Stimulated activated CD4-positive, alpha-beta T cell treated with anti-CD3 and anti-CD28 coated beads, Interleukin-4, amount 100 ng/mL, for 48 hours (primary cell): Measurements from ENCODE around the gene CDRT4.
"Not testable (repeated sequence)": the region's sequence is repeated elsewhere in the genome, so short reads cannot be mapped to it uniquely, and the experiment has no call there.

ENCODE experiments used
- DNase-seq, 2 donors: peaks; one replicate each; pipeline ENCODE4 v3.0.0-alpha.2; 2020; ENCODE audit warnings: low read depth in 2 of 2

Gene CDRT4

DNA sequence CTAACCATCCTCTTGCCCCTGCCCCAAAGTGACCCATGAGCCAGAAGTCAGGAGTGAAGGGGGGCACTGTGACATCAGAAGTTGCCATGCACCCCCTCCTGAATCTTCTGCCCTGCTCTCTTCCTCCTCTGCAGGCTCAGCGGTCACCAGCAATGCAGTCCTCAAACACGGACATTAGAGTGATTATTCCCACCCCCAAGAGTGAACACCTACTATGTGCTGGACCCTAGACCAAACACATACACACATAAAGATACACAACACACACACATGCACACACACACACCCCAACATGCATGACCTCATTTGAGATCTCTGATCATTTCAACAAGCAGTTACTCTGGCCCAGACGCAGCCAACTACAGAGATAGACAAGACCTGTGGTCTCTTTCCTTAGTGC is at the start of gene CDRT4:
Gene CDRT4 (minus strand): TSS at position 30 of the 400 bp plus-strand sequence. CDS start 27,383 bp downstream, outside the sequence.
- DNase-seq, result no peak

DNA sequence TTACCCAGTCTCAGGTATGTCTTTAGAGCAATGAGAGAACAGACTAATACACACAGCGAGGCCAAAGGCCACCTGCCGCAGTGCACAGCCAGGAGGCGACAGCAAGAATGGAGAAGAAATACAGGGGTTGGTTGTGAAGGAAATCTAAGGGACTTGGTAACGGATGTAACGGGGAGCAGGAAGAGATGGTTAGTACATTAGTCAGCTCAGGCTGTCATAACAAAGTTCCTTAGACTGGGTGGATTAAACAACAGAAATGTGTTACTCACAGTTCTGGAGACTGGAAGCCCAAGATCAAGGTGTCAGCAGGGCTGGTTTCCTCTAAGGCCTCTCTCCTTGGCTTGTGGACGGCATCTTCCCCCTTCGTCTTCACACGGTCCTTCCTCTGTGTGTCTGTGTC is 48.7 kb upstream of the CDRT4 start:
- no peak for DNase-seq

DNA sequence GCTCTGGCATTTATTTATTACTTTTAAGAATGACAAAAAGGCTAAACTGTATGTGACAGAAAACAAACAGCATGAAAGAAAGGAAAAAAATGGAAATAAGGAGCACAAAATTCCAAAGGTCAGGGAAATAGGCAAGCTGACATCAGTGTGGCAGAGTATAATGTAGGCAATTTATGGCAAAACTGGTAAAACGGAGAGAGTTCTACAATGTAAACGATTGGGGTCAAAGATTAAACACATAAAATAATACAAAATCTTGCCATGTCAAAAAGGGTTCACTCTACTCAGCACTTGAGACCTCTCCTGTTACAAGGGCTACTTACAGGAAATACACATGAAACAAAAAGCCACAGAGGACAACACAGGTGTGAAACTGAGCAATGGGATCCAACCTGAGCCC is 47.0 kb upstream of the CDRT4 start:
- no peak for DNase-seq

DNA sequence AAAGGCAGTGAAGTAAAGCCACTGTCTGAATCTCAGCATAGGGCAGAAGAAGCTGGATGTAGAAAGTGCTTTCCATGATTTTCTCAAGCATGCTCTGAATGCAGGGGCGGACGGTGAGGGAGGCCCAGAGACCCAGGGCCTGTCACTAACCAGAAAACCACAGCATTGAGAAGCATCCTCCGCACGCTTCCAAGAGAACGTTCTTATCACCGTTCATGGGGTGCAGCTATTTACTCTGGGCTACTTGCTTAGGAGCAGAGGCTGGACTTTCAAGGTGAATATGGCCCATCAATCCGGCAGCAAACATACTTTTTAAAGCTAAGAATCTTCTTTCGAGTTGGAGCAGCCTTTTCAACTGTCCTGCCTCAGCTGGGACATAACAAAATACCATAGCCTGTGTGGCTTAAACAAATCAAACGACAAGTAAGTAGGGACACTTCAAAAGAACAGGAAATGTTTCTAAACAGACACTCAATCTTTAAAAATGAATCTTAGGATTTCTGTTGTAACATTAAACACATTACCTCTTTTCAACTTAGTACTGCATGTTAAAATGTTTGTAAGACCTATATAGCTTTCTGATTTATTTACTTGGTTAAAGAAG is 46.5 kb upstream of the CDRT4 start:
- no peak for DNase-seq

DNA sequence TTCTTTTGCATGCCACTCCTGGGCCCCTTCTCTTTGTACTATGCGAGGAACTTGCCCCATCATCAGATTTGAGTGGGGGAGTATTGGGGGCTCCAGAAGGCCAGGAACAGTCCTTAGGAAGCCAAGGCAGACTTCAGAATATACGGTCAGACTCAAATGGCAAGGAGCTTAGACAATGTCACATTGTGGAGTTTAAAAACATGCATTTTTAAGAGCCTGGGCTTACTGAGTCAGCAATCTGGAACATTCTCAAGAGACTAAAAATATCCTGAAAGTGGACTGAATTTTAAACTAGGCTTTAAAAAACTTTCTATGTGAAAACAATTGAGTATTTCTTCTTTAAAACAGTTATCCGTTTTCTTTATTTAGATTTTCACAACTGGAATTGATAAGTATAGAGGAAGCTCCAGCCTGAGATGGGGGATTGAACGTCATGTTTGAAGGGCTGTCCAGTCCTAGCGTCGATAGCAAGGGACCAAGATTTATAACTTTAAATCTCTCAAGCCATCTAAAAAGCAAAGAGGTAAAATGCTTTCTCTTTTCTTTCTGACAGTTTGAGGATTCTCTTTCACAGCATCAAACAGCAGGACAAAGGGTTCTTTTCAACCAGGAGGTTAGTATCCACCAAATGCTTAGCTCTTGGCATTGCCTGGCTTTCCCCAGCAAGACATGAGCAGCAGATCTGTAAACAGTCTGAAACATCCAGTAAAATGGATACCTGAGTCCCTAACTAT is 45.8 kb upstream of the CDRT4 start:
- DNase-seq, result no peak

DNA sequence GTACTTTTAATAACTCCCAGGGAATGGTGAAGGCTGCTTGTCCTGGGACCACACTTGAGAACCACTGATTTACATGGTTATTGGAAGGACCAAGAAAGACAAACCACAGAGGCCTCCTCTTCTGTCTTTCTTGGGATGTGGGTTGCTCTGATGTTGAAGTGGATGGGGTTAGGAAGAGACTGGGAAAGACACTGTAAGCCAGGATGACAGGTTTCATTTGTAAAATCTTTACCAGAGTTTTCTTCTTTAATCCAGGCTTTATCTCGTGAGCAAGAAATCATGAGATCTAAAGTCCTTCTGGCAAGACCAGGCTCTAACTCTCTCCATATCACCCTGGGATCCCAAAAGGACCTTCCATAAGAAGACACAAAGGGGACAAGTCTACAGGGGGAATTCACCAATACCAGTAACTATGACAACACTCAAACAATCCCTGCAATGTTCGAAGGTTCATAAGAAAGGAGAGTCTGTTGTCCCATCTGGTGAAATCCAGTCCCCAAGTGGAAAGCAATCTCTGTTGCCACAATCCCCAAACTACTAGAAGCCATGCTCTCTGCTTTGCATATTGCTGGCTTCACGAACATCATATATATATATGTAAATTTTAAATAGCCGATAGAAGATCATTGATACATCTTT is 44.8 kb upstream of the CDRT4 start:
- DNase-seq, result no peak

DNA sequence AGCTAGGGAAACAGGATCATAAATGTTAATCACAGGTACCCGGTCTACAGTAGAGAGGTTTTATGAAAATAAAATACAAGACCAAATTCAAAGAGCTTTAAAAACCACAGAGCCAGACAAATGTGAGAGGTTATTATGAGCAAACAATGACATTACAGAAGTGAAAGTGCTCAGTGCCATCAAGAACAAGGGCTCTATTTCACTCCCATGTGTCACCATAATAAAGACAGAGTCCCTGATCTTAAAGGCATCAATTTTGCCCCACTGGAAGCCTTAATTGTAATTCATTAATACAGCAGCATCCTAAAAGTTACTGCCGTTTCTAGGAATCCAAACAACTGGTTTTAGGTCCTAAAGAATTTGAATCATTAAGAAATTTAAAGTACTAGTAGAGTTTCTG is 43.7 kb upstream of the CDRT4 start:
- no peak for DNase-seq

DNA sequence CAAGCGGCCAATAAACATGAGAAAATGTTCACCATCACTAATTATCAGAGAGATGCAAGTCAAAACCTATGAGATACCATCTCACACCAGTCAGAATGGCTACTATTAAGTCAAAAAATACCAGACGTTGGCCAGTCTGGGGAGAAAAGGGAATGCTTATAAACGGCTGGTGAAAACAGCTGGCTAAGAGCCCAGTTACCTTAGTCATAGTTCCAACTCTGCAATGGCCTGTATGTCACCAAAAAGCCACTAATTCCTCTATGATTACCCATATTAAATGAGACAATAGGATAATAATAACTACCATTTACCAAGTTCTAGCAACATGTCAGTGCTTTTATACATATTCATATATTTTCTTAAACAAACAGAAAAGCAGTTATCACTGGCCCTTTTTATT is 42.9 kb upstream of the CDRT4 start:
- no peak for DNase-seq

DNA sequence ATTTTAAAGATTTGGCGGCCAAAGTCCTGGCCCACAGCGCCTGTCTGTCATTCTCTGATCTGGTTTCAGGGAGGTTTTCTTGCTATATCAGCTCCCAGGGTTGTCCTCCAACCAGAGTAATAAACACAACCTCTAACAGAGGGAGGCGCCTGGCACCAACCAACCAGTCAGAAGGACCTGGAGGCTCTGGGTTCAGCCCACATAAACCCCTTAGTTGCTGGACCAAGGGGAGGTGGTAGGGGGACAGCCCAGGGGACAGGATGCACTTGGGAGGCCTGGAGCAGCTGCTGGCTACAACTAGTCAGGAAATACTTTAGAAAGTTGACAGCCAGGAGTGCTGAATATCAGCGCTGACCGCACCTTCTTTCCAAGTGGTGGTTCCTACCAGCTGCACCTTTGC is 41.7 kb upstream of the CDRT4 start:
- no peak for DNase-seq

DNA sequence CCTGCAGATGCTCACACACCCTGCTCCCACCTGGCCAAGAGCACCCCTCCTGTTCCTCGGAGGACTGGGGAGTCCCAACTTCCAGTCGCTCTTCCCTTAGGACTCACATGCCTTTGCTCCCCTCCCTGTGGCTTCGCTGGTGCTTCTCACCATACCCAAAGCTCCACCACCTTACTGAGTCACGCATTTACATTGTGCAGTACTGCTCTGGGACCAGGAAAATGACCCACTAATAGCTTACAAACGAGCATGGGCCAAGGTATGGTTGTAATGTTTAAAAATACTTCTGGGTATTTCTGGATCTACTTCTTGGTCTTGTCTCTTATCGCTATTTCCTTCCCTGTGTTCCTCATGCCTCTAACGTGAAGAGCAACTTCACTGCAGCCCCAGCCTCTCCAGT is 41.0 kb upstream of the CDRT4 start:
- DNase-seq, result no peak

DNA sequence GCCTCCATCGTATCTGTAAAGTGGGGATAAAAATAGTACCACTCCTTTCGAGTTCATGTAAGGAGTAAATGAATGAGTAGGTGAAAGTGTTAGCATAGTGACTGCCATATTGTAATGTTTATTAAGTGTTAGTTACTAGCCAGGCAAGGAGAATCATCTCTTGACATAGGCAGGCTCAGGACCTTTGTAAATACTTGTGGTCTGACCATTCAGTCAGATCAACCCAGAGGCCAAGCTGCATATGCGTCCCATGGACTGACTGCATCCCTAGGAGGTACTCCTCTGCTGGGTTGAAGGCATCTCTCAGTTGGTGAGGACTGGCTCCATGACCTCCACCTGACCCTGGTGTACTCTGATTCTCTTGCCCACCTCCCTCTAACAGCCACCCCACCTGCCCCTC is 40.5 kb upstream of the CDRT4 start:
- DNase-seq, result no peak

DNA sequence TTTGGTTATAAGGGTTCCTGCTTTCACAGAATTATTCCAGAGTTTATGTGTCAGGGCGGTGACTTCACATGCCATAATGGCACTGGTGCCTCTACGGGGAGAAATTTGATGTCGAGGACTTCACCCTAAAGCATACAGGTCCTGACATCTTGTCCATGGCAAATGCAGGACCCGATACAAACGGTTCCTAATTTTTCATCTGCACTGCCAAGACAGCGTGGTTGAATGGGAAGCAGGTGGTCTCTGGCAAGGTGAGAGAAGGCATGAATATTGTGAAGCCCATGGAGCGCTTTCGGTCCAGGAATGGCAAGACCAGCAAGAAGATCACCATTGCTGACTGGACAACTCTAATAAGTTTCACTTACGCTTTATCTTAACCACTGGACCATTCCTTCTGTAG is 39.6 kb upstream of the CDRT4 start:
- DNase-seq, result no peak

DNA sequence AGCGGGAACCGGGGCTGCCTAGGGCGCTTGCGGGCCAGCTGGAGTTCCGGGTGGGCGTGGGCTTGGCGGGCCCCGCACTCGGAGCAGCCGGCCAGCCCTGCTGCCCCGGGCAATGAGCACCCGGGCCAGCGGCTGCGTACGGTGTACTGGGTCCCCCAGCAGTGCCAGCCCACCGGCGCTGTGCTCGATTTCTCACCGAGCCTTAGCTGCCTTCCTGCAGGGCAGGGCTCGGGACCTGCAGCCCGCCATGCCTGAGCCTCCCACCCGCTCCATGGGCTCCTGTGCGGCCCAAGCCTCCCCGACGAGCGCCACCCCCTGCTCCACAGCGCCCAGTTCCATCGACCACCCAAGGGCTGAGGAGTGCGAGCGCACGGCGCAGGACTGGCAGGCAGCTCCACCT is 38.3 kb upstream of the CDRT4 start:
- not testable (repeated sequence) for DNase-seq

DNA sequence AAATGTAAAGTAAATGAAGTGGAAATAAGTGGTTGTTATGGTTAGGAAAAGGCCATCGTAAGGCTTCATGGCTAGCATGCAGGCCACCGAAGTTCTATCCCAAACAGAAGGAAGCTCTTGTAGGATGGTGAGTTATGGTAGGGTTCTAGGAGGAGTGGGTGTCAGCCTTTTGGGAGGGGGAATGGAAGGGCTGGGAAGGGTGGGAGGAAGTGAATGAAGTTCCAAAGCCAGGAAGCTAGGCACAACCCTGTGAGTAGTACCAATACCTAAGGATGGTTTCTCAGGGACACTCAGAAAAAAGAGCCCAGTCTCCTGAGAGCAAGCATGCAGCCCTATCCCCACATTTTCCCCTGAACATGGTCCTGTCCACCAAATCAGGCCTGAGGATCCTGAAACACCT is 36.3 kb upstream of the CDRT4 start:
- no peak for DNase-seq

DNA sequence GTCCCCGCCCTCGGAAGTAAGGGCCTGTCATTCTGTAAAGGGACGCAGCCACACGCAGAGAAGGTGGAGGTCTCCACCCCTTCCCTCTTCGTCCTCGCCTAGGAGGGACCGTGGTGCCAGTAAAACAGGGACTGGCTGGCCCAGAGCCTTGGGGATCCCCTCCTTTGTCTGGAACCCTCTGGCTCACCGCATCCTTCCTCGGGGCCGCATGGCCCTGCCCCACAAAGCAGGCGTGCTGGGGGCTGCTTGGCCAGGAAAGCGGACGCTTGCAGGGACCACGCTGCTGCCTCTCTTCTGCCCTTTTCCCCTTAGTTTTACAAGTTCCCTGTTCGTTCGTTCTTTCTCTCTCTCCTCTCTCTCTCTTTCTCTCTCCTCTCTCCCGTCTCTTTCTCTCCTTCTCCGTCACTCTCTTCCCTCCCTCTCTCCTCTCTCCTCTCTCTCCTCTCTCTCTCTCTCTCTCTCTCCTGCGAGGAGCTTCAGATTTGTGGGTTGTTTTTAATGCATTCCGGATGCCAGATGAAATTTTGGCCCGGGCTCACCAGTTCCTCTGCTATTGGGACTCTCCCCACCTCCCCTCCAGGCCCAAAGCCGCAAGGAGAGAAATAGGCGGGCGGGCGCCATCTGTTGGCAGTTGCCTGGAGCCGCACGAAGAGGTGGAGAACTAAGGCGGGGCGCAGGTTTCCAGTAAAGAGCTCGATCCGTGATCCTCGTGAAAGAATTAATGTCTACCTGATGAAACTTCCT is 35.1 kb upstream of the CDRT4 start:
- peak; percentile 62 to 73 for DNase-seq

DNA sequence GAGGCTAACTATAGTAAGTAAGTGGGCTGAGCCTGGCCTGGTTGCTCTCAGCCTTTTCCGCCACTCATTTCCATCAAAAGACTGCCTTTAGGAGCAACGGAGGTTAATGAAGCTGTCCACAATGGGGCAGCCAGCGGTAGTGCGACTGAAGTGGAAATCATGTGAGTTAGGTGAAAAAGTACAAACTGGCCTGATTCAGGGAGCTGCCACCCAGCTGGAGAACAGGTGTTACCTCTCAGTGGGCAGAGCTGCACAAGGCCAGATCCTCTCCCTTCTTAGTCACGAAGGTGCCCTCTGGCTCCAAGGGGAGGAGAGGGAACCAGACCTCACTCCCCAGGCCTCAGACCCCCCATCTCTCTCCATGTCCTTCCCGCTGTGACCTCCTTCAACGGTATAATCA is 34.4 kb upstream of the CDRT4 start:
- DNase-seq, result no peak

DNA sequence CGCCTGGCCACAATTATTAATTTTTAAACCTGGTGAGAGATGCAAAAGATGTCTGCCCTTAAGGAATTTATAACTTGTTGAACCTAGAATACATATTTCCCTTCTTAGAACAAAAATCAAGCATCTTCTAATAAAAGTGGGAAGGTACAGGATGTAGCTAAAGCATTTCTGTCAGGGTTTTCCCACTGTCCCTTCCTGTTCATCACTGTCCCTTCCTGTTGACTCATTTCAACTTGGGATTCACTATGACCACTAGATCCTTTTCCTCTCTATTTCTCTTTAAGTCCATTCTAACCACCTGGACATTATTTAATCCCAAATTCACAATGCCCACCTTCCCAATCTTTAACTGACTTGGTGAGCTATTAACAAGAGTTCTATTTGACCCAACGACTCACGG is 33.9 kb upstream of the CDRT4 start:
- no peak for DNase-seq

DNA sequence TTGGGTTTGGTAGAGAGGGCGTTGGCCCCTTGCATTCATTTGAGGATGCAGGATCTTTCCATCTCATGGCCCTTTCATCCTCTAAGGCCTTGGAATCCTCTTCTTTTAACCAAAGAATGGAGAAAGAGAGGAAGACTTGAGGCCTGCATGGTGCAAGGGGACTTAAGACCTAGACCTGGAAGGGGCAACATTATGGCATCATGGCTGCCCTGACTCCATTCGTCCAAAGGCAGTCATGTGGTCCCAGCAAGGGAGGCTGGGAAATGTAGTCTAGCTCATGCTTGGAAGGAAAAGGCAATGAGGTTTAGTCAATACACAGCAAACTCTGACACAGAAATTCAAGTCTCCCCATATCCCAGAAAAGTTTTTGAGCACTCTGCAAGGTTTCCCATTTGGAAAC is 30.7 kb upstream of the CDRT4 start:
- no peak for DNase-seq

DNA sequence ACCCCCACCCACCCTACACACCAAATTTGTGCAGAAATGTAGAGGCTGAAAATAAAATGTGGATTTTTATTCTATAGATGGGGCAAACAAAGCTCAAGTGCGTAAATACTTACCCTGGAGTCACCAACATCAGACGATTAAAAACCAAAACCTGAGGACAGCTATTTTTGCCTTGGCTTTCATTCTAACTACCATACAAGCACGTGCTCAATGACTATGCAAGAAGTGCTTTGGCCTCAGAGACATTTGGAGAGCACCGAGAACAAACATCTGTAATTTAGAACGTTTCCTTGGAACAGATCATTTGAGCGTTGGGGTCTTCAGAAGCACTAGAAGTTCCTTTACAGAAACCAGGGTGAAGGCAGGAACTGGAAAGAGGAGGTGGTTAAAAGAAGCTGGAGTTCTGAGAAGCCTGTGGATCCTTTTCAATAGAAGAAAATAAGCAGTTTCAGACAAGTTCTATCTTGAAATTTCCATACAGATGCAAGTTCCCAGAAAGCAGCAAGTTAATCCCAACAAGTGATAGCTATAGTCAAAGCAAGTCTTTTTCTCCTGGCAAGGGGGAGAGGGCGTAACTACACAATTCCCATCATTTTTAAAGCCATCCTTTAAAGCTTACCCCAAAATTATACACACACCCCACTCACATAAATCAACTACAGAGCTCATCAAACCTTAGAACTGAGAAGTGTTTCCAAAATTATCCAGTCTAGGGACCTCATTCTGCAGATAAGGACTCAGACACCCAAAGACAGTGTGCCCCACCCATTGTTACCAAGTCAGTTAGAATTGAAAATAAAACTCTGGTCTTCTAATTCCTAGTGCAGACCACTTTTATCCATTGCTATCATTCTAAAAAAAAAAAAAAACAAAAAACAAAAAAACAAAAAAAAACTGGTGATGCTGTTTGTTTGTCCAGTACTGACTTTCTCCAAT is 29.6 kb upstream of the CDRT4 start:
- DNase-seq, result no peak

DNA sequence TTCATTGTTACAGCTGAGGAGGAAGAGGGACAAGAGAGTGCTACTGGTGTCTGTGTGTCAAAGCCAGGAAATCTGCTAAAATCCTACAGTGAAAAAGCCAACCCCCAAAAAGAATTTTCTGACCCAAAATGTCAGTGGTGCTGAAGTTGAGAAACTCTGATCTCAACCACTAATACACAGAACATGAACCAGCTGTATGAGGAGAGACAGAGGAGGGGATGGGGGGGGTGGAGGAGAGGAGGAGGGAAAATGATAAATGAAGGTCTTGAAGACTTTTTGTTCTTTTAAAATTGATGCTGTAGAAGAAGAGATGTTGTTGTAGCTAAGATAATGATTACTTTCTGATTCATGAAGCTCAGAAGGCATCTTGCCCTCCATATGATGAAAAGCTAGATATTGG is 27.4 kb upstream of the CDRT4 start:
- DNase-seq, result no peak

DNA sequence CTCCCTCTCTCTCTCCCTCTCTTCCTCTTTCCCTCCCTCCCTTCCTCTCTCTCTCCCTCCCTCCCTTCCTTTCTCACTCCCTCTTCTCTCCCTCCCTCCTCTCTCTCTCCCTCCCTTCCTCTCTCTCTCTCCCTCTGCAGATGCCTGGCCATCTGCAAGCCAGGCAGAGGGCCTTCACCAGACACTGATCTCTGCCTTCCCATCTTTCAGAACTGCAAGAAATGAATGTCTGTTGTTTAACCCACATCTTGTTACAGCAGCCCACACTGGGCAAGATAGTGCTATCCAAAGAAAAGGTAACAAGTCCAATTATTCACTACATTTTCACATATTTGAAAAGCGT is 26.2 kb upstream of the CDRT4 start:
- DNase-seq, result no peak
